ENCODE results near the gene NECTIN2.
"Not testable (repeated sequence)": the region's sequence is repeated elsewhere in the genome, so short reads cannot be mapped to it uniquely, and the experiment has no call there.

The NECTIN2 gene

DNA sequence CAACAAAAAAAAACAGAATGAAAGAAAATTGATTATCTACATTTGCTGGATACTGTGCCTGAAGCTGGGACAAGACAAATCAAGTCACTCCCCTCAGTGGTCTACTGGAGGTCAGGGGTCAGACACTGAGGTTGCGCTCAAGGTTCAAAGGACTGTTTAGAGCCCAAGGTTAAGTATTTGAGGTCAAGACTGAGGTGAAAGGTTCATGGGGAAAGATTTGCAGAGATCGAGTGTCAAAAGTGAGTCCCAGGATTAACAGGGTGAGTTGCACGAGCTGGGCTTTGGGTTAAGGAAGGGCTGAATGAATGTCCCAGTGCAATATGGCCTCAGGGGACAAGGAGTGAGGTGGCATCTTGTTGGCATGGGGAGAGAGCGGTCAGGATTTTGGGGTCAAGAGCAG lies 41.6 kb downstream of the NECTIN2 start:
- no peak for DNase-seq

DNA sequence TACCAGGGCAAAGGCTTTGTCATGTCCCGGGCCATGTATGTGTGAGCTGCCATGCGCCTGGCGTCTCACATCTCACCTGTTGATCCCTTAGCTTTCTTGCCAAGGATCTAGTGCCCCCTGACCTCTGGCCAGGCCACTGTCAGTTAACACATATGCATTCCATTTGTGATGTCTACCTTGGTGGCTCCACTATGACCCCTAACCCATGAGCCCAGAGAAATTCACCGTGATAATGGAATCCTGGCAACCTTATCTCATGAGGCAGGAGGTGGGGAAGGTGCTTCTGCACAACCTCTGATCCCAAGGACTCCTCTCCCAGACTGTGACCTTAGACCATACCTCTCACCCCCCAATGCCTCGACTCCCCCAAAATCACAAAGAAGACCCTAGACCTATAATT lies 42.2 kb downstream of the NECTIN2 start:
- not testable (repeated sequence) for DNase-seq

DNA sequence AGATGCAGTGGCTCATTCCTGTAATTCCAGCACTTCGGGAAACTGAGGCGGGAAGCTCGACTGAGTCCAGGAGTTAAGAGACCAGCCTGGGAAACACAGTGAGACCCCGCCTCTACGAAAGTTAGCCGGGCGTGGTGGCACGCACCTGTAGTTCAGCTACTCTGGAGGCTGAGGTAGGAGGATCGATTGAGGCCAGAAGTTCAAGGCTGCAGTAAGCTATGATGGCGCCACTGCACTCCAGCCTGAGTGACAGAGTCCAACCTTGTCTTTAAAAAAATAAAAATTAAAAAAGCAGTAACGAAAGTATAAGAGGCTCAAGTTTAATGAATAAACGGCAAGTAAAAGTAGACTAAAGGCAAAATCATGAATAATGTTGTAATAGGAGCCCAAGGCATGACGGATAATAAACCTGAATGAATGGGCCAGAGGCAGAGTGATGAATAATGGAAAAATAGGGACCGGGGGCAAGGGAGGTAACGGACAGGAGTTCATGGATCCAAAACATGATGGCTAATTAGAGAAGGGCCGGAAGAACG lies 43.8 kb downstream of the NECTIN2 start:
- no peak for DNase-seq

DNA sequence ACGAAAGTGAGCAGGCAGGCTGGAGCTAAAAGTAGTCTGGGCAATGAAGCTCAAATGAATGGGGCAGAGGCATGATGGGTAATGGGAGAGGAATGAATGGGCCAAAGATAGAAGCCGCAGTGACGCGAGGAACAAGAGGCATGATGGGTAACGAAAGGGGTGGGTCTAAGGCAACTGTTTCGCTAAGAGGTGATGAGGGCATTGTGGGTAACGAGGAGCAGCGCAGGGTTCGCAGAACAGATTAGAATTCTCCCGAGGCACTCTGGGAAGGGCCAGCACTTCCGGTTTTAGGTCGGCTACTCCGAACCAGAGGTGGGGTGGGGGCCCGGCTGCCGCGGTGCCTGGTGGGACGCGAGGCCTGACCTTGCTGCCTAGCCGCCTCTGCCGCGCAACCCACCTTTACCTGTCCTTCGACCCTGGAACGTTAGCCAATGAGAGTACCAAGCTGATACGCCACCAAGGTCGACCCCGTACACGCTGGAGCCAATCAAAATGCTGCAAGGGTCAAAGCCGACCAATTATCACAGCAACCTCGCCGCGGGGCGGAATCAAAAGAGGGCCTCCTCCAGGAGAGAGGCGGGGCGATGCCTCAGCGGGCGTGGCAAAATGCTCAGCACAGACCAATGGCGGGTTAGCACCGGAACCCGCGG lies 44.4 kb downstream of the NECTIN2 start:
- DNase-seq = peak; percentile 100

DNA sequence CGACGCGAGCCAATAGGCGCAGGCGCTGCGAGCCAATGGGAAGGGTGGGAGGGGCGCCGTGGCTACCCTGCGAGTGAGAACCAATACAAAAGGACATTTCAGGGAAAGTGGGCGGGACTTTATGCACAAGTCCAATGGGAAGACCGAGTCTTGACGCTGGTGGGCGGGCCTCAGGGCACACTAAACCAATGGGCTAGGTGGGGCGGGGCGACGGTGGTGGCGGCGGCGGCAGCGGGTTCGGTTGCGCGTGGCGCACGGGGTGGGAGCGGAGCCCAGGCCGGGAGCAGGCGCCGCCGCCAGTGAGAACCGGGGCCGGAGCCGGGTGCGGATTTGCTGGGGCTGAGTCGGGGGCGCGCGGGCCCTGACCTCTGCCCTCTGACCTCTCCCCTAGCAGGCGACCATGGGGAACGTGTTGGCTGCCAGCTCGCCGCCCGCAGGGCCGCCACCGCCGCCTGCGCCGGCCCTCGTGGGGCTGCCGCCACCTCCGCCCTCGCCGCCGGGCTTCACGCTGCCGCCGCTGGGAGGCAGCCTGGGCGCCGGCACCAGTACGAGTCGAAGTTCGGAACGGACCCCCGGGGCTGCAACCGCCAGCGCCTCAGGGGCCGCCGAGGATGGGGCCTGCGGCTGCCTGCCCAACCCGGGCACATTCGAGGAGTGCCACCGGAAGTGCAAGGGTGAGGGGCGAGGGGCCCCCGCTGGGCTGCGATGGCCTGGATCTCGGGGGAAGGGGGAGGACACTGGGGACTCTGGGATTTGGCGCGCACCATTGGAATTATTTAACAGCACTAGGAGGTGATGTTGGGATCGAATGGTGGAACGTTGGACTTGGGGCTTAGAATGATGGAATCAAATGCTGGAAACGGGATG lies 45.2 kb downstream of the NECTIN2 start, which contains the start of gene TOMM40:
Gene TOMM40 (plus strand): TSS at position 239 of the 867 bp plus-strand sequence. CDS start 162 bp downstream, at position 401.
- DNase-seq = no peak

DNA sequence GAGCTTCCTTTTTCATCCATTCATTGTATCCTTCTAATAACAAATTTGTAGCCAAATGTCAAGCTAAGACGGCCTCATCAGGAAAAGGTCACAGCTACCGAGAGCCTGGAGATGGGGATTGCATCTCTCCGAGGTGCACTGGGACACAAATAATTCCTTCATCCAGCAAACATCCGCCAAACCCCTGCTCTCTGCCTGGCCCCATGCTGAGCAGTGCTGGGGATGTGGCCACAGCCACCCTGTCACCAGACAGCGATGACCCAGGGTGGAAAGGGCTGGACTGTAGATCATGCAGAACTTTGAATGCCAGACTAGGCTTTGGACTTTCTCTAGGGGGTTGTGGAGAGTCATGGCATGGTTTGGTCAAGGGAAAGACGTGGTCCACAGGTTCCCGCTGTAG lies 46.8 kb downstream of the NECTIN2 start:
- no peak for DNase-seq

DNA sequence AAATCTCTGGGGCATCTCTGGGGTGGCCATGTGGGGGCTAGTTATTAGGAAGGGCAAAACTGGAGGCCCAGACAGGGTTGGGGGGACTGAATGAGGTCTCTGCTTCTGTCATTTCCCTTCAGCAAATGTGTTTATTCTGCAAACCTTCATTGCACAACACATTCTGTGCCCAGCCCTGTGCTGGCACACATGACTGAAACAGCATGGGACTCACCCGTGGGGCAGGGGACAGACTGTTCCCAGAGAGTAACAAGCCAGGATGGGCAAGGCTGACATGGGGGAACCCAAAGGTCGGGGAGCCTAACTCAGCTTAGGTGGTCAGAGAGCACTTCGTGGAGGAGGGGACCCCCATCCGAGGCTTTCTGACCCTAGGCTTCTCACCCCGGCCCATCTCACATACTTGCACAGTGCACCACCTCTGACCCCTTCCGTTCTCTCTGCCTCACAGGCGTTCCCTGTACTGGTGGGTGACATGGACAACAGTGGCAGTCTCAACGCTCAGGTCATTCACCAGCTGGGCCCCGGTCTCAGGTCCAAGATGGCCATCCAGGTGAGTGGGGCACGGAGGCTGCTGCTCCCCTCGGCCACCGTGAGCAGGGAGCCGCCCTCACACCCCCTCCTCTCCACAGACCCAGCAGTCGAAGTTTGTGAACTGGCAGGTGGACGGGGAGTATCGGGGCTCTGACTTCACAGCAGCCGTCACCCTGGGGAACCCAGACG lies 47.4 kb downstream of the NECTIN2 start:
- no peak for DNase-seq

DNA sequence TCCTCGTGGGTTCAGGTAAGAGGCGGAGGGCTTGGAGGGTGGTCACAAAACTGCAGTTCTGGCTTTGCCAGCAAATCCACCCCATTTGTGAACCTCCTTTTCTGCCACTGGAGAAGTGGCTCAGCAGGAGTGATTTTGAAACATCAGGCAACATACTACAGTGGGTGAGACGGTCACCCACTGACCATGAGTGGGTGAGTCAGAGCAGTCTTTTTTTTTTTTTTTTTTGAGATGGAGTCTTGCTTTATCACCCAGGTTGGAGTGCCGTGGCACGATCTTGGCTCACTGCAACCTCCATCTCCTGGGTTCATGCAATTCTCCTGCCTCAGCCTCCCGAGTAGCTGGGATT lies 47.9 kb downstream of the NECTIN2 start:
- no peak for DNase-seq

DNA sequence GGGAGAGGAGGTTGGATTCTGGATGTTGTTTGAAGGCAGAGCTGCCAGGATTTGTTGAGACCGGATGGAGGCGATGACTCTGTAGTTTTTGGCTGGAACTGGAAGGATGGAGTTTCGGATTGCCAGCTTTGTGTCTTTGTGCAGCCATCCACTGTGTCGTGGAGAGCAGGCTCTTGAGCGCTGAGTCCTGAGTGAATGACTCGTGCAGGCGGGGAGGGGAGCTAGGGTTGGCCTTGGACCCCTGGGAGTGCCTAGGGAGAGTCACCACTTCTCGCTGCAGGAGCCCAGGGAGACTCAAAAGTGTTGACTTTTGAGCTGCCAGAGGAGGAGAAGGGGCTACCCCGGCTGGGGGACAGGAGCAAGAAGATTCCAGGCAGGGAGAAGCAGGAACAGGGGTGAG lies 48.8 kb downstream of the NECTIN2 start:
- no peak for DNase-seq

DNA sequence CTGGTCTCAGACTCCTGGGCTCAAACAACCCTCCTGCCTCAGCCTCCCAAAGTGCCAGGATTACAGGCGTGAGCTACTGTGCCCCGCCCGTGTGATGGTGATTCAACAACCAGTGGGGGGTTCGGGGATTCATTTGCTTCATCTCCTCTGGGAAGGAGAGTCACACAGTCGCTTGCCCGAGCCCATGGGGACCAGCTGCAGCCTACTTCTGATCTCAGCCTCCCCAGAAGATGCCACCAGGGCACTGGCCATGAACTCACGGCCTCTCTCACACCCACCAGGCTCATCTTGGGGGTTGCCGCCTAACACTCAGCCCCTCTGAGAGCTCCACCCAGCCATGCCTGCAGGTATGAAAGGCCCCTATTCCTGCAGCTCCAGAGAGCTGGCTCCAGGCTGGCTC lies 51.7 kb downstream of the NECTIN2 start:
- DNase-seq = no peak

DNA sequence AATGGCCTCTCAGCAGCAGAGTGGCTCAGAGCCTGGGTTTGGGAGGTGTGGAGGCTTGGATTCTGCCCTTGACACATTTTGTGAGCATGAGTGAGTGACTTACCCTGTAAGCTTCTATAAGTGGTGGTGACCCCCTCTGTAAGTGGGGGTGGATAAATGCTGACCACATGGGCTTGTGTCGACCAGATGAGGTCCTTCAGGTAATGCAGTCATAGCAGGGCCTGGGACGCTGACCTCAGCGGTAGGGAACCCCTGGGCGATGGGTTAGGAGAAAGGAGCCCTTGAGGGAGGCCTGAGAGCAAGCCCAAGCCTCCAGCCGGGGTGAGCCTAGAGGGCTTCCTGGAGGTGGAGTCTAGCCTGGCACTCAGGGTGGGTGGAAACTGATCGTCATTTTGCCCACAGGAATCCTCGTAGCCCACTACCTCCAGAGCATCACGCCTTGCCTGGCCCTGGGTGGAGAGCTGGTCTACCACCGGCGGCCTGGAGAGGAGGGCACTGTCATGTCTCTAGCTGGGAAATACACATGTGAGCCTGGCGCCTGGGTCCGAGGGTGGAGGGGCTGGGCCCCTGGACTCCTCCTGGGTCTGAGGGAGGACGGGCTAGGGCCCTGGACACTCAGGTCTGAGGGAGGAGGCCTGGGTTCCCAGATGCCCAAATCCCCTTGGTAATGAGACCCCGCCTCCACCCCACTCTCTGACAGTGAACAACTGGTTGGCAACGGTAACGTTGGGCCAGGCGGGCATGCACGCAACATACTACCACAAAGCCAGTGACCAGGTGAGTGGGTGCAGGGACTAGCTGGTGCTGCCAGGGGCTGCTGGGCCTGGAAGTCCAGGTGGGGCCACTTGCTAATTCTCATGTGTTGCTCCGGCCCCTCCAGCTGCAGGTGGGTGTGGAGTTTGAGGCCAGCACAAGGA lies 54.5 kb downstream of the NECTIN2 start:
- DNase-seq = no peak

DNA sequence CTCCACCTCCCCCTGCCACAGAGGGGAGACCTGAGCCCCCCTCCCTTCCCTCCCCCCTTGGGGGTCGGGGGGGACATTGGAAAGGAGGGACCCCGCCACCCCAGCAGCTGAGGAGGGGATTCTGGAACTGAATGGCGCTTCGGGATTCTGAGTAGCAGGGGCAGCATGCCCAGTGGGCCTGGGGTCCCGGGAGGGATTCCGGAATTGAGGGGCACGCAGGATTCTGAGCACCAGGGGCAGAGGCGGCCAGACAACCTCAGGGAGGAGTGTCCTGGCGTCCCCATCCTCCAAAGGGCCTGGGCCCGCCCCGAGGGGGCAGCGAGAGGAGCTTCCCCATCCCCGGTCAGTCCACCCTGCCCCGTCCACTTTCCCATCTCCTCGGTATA lies 57.1 kb downstream of the NECTIN2 start:
- DNase-seq = no peak

DNA sequence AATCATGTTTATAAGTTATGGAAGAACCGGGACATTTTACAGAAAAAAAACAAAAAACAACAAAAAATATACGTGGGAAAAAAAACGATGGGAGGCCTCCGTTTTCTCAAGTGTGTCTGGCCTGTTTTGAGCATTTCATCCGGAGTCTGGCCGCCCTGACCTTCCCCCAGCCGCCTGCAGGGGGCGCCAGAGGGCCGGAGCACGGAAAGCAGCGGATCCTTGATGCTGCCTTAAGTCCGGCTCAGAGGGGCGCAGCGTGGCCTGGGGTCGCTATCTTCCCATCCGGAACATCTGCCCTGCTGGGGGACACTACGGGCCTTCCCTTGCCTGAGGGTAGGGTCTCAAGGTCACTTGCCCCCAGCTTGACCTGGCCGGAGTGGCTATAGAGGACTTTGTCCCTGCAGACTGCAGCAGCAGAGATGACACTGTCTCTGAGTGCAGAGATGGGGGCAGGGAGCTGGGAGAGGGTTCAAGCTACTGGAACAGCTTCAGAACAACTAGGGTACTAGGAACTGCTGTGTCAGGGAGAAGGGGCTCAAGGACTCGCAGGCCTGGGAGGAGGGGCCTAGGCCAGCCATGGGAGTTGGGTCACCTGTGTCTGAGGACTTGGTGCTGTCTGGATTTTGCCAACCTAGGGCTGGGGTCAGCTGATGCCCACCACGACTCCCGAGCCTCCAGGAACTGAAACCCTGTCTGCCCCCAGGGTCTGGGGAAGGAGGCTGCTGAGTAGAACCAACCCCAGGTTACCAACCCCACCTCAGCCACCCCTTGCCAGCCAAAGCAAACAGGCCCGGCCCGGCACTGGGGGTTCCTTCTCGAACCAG lies 57.7 kb downstream of the NECTIN2 start:
- DNase-seq = no peak

DNA sequence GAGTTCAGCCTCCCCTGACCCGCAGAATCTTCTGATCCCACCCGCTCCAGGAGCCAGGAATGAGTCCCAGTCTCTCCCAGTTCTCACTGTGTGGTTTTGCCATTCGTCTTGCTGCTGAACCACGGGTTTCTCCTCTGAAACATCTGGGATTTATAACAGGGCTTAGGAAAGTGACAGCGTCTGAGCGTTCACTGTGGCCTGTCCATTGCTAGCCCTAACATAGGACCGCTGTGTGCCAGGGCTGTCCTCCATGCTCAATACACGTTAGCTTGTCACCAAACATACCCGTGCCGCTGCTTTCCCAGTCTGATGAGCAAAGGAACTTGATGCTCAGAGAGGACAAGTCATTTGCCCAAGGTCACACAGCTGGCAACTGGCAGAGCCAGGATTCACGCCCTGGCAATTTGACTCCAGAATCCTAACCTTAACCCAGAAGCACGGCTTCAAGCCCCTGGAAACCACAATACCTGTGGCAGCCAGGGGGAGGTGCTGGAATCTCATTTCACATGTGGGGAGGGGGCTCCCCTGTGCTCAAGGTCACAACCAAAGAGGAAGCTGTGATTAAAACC lies 58.4 kb downstream of the NECTIN2 start:
- no peak for DNase-seq

DNA sequence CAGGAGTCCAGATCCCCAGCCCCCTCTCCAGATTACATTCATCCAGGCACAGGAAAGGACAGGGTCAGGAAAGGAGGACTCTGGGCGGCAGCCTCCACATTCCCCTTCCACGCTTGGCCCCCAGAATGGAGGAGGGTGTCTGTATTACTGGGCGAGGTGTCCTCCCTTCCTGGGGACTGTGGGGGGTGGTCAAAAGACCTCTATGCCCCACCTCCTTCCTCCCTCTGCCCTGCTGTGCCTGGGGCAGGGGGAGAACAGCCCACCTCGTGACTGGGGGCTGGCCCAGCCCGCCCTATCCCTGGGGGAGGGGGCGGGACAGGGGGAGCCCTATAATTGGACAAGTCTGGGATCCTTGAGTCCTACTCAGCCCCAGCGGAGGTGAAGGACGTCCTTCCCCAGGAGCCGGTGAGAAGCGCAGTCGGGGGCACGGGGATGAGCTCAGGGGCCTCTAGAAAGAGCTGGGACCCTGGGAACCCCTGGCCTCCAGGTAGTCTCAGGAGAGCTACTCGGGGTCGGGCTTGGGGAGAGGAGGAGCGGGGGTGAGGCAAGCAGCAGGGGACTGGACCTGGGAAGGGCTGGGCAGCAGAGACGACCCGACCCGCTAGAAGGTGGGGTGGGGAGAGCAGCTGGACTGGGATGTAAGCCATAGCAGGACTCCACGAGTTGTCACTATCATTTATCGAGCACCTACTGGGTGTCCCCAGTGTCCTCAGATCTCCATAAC lies 59.5 kb downstream of the NECTIN2 start, which contains the start of gene APOE:
Gene APOE (plus strand): TSS at position 360 of the 724 bp plus-strand sequence. CDS start 829 bp downstream, outside the sequence.
- no peak for DNase-seq

DNA sequence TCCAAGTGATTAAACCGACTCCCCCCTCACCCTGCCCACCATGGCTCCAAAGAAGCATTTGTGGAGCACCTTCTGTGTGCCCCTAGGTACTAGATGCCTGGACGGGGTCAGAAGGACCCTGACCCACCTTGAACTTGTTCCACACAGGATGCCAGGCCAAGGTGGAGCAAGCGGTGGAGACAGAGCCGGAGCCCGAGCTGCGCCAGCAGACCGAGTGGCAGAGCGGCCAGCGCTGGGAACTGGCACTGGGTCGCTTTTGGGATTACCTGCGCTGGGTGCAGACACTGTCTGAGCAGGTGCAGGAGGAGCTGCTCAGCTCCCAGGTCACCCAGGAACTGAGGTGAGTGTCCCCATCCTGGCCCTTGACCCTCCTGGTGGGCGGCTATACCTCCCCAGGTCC lies 61.5 kb downstream of the NECTIN2 start:
- DNase-seq = no peak

DNA sequence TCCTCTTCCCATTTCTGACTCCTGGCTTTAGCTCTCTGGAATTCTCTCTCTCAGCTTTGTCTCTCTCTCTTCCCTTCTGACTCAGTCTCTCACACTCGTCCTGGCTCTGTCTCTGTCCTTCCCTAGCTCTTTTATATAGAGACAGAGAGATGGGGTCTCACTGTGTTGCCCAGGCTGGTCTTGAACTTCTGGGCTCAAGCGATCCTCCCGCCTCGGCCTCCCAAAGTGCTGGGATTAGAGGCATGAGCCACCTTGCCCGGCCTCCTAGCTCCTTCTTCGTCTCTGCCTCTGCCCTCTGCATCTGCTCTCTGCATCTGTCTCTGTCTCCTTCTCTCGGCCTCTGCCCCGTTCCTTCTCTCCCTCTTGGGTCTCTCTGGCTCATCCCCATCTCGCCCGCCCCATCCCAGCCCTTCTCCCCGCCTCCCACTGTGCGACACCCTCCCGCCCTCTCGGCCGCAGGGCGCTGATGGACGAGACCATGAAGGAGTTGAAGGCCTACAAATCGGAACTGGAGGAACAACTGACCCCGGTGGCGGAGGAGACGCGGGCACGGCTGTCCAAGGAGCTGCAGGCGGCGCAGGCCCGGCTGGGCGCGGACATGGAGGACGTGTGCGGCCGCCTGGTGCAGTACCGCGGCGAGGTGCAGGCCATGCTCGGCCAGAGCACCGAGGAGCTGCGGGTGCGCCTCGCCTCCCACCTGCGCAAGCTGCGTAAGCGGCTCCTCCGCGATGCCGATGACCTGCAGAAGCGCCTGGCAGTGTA lies 62.2 kb downstream of the NECTIN2 start:
- DNase-seq = no peak

DNA sequence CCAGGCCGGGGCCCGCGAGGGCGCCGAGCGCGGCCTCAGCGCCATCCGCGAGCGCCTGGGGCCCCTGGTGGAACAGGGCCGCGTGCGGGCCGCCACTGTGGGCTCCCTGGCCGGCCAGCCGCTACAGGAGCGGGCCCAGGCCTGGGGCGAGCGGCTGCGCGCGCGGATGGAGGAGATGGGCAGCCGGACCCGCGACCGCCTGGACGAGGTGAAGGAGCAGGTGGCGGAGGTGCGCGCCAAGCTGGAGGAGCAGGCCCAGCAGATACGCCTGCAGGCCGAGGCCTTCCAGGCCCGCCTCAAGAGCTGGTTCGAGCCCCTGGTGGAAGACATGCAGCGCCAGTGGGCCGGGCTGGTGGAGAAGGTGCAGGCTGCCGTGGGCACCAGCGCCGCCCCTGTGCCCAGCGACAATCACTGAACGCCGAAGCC lies 62.8 kb downstream of the NECTIN2 start:
- DNase-seq = no peak

DNA sequence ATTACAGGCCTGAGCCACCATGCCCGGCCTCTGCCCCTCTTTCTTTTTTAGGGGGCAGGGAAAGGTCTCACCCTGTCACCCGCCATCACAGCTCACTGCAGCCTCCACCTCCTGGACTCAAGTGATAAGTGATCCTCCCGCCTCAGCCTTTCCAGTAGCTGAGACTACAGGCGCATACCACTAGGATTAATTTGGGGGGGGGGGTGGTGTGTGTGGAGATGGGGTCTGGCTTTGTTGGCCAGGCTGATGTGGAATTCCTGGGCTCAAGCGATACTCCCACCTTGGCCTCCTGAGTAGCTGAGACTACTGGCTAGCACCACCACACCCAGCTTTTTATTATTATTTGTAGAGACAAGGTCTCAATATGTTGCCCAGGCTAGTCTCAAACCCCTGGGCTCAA lies 63.7 kb downstream of the NECTIN2 start:
- DNase-seq = no peak
